22Rv1 (cell line): Measurements from ENCODE around the gene DHRS12.

ENCODE experiments used
- CTCF ChIP-seq: fragments of 450-650 bp; IDR thresholded peaks from 2 replicates; pipeline ENCODE4 v1.5.1; 2017; ENCODE audit warnings: mild to moderate bottlenecking
- ZFX ChIP-seq: fragments of 450-650 bp; IDR thresholded peaks from 2 replicates; pipeline ENCODE4 v1.6.1; 2017; ENCODE audit warnings: antibody characterized with exemption, borderline replicate concordance

- TF ChIP-seq CTCF (no peak), ZFX (no peak)
These were observed 2.6 kb upstream of the DHRS12 start for GRCh38 chr13:51806566-51806965.
